CD14-positive monocyte (primary cell): Measurements from ENCODE around the gene EMILIN3. TPM values are rescaled to one million over a fixed set of nuclear protein-coding genes. Genes with fewer than 3 reads are reported as not detected.

ENCODE experiments used
- DNase-seq, 3 donors: peaks; one replicate each; pipeline ENCODE4 v3.0.0-alpha.2; 2011 to 2022
- H2AFZ ChIP-seq: 2 replicates; pipeline ENCODE4 v1.6.0; 2012; ENCODE audit warnings: mild to moderate bottlenecking, low read depth, low read length, inconsistent platforms; ENCODE audit not compliant: insufficient read depth, poor library complexity, severe bottlenecking
- H3K27ac ChIP-seq, 2 donors: 1 replicate in 1 of 2; 2 replicates in 1 of 2; pipeline ENCODE4 v1.5.1; 2012 to 2013; ENCODE audit warnings: low read length in 2 of 2, control low read depth in 1 of 2, inconsistent platforms in 1 of 2, low read depth in 1 of 2, mild to moderate bottlenecking in 1 of 2
- H3K27me3 ChIP-seq, 2 donors: one replicate each; pipeline versions ENCODE4 v1.6.0 to v1.6.1; 2011 to 2013; ENCODE audit warnings: low read length in 2 of 2; ENCODE audit not compliant: control insufficient read depth in 2 of 2, insufficient read depth in 2 of 2
- H3K36me3 ChIP-seq, 2 donors: replicated peaks in 1 of 2; 1 replicate in 1 of 2; 2 replicates in 1 of 2; pipeline versions ENCODE4 v1.5.1 to v1.6.1; 2012 to 2013; ENCODE audit warnings: low read length in 2 of 2, control low read depth in 1 of 2, inconsistent platforms in 1 of 2, mild to moderate bottlenecking in 1 of 2; ENCODE audit not compliant: insufficient read depth in 2 of 2, control insufficient read depth in 1 of 2
- H3K4me1 ChIP-seq, 2 donors: 1 replicate in 1 of 2; 2 replicates in 1 of 2; pipeline versions ENCODE4 v1.5.1 to v1.6.1; 2012 to 2013; ENCODE audit warnings: low read length in 2 of 2, control low read depth in 1 of 2, inconsistent platforms in 1 of 2, mild to moderate bottlenecking in 1 of 2, moderate library complexity in 1 of 2; ENCODE audit not compliant: insufficient read depth in 2 of 2, control insufficient read depth in 1 of 2
- H3K4me2 ChIP-seq: replicated peaks from 2 replicates; pipeline ENCODE3; 2012; ENCODE audit warnings: low read length, moderate library complexity, mild to moderate bottlenecking; ENCODE audit not compliant: poor library complexity, severe bottlenecking; ENCODE audit errors: extremely low read depth
- H3K4me3 ChIP-seq, 3 experiments: fragments of 200-600 bp in 1 of 3; sonication (generic) in 1 of 3; replicated peaks in 1 of 3; 1 replicate in 2 of 3; 2 replicates in 1 of 3; pipeline ENCODE4 v1.5.1; 2011 to 2013; ENCODE audit warnings: low read length in 3 of 3, mild to moderate bottlenecking in 3 of 3, control low read depth in 2 of 3, low read depth in 2 of 3, inconsistent platforms in 1 of 3, moderate library complexity in 1 of 3
- H3K79me2 ChIP-seq: 2 replicates; pipeline ENCODE4 v1.6.0; 2012; ENCODE audit warnings: mild to moderate bottlenecking, control low read depth, inconsistent platforms, low read length, moderate library complexity; ENCODE audit not compliant: insufficient read depth
- H3K9ac ChIP-seq: 2 replicates; pipeline ENCODE4 v1.6.0; 2017; ENCODE audit warnings: low read length, mild to moderate bottlenecking; ENCODE audit not compliant: insufficient read depth, poor library complexity, severe bottlenecking
- H3K9me3 ChIP-seq, 2 donors: replicated peaks in 1 of 2; 1 replicate in 1 of 2; 2 replicates in 1 of 2; pipeline versions ENCODE4 v1.5.1 to v1.6.1; 2012 to 2013; ENCODE audit warnings: low read length in 2 of 2, control low read depth in 1 of 2; ENCODE audit not compliant: control insufficient read depth in 1 of 2, insufficient read depth in 1 of 2
- H4K20me1 ChIP-seq: 2 replicates; pipeline ENCODE4 v1.6.0; 2012; ENCODE audit warnings: mild to moderate bottlenecking, low read length, control low read depth, moderate library complexity; ENCODE audit not compliant: insufficient read depth
- H3K27ac Mint-ChIP-seq, 7 donors: one replicate each; pipeline ENCODE4 v1.8.0; 2020; ENCODE audit warnings: mild to moderate bottlenecking in 7 of 7, mixed read lengths in 7 of 7, moderate library complexity in 6 of 7, inconsistent platforms in 2 of 7
- H3K27me3 Mint-ChIP-seq, 3 donors: one replicate each; pipeline ENCODE4 v1.8.0; 2021 to 2022; ENCODE audit warnings: low read depth in 3 of 3, mild to moderate bottlenecking in 3 of 3, mixed read lengths in 3 of 3, moderate library complexity in 3 of 3, inconsistent platforms in 1 of 3
- H3K36me3 Mint-ChIP-seq, 2 donors: one replicate each; pipeline ENCODE4 v1.8.0; 2020; ENCODE audit warnings: mixed read lengths in 2 of 2, inconsistent platforms in 1 of 2, mild to moderate bottlenecking in 1 of 2
- H3K4me1 Mint-ChIP-seq: one replicate; pipeline ENCODE4 v1.8.0; 2020; ENCODE audit warnings: mild to moderate bottlenecking, mixed read lengths
- H3K4me3 Mint-ChIP-seq, 2 donors: one replicate each; pipeline ENCODE4 v1.8.0; 2020; ENCODE audit warnings: mild to moderate bottlenecking in 2 of 2, mixed read lengths in 2 of 2, moderate library complexity in 1 of 2
- H3K9me3 Mint-ChIP-seq, 7 donors: one replicate each; pipeline ENCODE4 v1.8.0; 2020 to 2022; ENCODE audit warnings: mixed read lengths in 7 of 7, mild to moderate bottlenecking in 6 of 7, moderate library complexity in 6 of 7, inconsistent platforms in 2 of 7
- CTCF ChIP-seq: fragments of 200-600 bp; IDR thresholded peaks from one replicate; pipeline ENCODE4 v1.8.0; 2022; ENCODE audit warnings: antibody characterized with exemption, mild to moderate bottlenecking
- whole genome bisulfite sequencing: methylation state at CpG from one replicate; pipeline ENCODE4 v1.1.5; 2013; ENCODE audit warnings: missing lambda C conversion rate; ENCODE audit not compliant: insufficient coverage; 5-methylcytosine and 5-hydroxymethylcytosine counted together
- intact Hi-C, 2 donors: fragments of 100-400 bp; cut with micrococcal nuclease; formaldehyde crosslinking; loops; one replicate each; pipeline versions ENCODE4 v1.15.0 to v1.15.1; 2023
- polyA plus RNA-seq, 3 donors: library from polyadenylated mRNA; depleted of rRNA in 1 of 3; unstranded in 2 of 3; stranded (reverse) in 1 of 3; fragments of 300-500 nt in 2 of 3; fragments of >200 nt in 1 of 3; fragmentation: Illumina TruSeq in 2 of 3; gene quantifications; 1 replicate in 2 of 3; 2 replicates in 1 of 3; pipeline ENCODE4 v1.2.3, GENCODE V29; 2012 to 2021

The EMILIN3 gene
- polyA plus RNA-seq, 3 donors: not detected

GRCh38 chr20:41375846-41376245 lies 9.2 kb upstream of the EMILIN3 start:
- no peak overlapping the region for H3K4me3 Mint-ChIP-seq
- peaks cover 0 to 21% of the 10 kb centered on the region in 2 donors for H3K27me3 ChIP-seq

More at GRCh38 chr20:41375846-41376245, 9.2 kb upstream of the EMILIN3 start:
- DNase-seq: no peak
- 72% methylated on average over 9 of the region's 9 CpGs for WGBS
- Histone ChIP-seq H3K79me2 (no peaks in the 10 kb centered on the region), H3K9ac (no peak overlapping the region), H3K4me3 (no peak overlapping the region), H3K9me3 (peaks cover 12 to 19% of the 10 kb centered on the region in 2 donors), H3K4me1 (peaks cover 16 to 17% of the 10 kb centered on the region in 2 donors), H3K36me3 (no peaks in the 10 kb centered on the region), H2AFZ (no peak overlapping the region), H3K27ac (no peak overlapping the region), H3K4me2 (no peak overlapping the region), H4K20me1 (no peaks in the 10 kb centered on the region)
- Mint-ChIP-seq H3K9me3 (peaks cover 4 to 27% (median 19%) of the 10 kb centered on the region in 7 donors), H3K27me3 (peaks cover 44 to 58% (median 48%) of the 10 kb centered on the region in 3 donors), H3K4me1 (peaks cover 22% of the 10 kb centered on the region), H3K27ac (no peak overlapping the region), H3K36me3 (no peaks in the 10 kb centered on the region)
- TF ChIP-seq CTCF: no peak
- intact Hi-C loops: no loop called here
